DOHH2 (cell line): ENCODE measurements around the gene KIAA0513.

ENCODE experiments used
- EZH2phosphoT487 ChIP-seq: fragments of 200-600 bp; sonication (generic); IDR thresholded peaks from 2 replicates; pipeline ENCODE4 v1.6.1; 2017; ENCODE audit warnings: borderline replicate concordance, mild to moderate bottlenecking, antibody characterized with exemption, low read length, moderate library complexity, mixed read lengths
- TF ChIP-seq, protein P1 (sequence below): fragments of 200-600 bp; sonication (generic); IDR thresholded peaks from one replicate; pipeline ENCODE4 v1.5.1; 2014; ENCODE audit warnings: antibody characterized with exemption, mild to moderate bottlenecking, low read depth, low read length; ENCODE audit not compliant: poor library complexity, severe bottlenecking

DNA sequence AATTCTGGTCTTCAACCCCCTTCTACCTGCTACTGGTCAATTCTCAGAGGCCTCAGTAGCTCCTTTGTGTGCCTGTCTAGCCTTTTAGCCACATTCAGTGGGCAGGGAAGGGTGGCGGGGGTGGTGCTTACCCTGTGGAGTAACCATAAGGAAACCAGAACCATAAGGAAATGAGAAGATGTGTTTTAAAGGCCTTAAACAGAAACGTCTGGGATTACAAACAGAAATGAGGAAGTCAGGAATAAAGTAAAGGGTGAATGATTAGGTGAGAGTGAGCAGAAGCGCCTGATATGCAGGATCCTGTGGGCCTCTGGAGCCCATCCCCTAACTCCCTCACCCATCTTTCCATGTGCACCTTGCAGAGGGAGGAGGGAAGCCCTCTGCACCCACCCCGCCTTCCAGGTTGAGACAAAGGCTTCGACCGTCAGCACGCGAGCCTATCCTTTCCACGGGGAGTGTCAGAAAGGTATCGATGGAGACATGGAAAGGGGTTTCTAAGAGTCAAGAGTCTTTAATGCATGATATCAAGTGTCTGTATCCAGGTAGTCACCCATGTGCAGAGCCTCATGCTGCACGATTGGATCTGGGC, 20.4 kb downstream of the KIAA0513 start:
- TF ChIP-seq, protein P1, sequence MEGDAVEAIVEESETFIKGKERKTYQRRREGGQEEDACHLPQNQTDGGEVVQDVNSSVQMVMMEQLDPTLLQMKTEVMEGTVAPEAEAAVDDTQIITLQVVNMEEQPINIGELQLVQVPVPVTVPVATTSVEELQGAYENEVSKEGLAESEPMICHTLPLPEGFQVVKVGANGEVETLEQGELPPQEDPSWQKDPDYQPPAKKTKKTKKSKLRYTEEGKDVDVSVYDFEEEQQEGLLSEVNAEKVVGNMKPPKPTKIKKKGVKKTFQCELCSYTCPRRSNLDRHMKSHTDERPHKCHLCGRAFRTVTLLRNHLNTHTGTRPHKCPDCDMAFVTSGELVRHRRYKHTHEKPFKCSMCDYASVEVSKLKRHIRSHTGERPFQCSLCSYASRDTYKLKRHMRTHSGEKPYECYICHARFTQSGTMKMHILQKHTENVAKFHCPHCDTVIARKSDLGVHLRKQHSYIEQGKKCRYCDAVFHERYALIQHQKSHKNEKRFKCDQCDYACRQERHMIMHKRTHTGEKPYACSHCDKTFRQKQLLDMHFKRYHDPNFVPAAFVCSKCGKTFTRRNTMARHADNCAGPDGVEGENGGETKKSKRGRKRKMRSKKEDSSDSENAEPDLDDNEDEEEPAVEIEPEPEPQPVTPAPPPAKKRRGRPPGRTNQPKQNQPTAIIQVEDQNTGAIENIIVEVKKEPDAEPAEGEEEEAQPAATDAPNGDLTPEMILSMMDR: no peak
- no peak for TF ChIP-seq EZH2phosphoT487
